Mucosa of descending colon (tissue), 3 donors: ENCODE data around the gene AFM. TPM values are rescaled to one million over a fixed set of nuclear protein-coding genes. Genes with fewer than 3 reads are reported as not detected.
A peak's percentile ranks its signal among the peaks of the same experiment; 100 is the strongest.

Experiments
- ATAC-seq: fragments of 200-7000 bp; cut with Tn5 transposase; one replicate; pipeline ENCODE4 v1.9.1; 2020; ENCODE audit warnings: mild to moderate bottlenecking, moderate library complexity
- DNase-seq, 3 donors: peaks; one replicate each; pipeline ENCODE4 v3.0.0-alpha.2; 2020
- H3K36me3 ChIP-seq: fragments of 200-600 bp; one replicate; pipeline ENCODE4 v1.8.0; 2021; ENCODE audit warnings: low read depth, mild to moderate bottlenecking
- H3K4me1 ChIP-seq: fragments of 200-600 bp; one replicate; pipeline ENCODE4 v1.8.0; 2021; ENCODE audit warnings: low read depth, mild to moderate bottlenecking
- H3K4me3 ChIP-seq: fragments of 200-600 bp; one replicate; pipeline ENCODE4 v1.8.0; 2021; ENCODE audit warnings: mild to moderate bottlenecking
- H3K9me3 ChIP-seq: fragments of 200-600 bp; one replicate; pipeline ENCODE4 v1.8.0; 2021; ENCODE audit warnings: mild to moderate bottlenecking
- intact Hi-C, 2 donors: fragments of 100-400 bp; cut with DNase I in 1 of 2; cut with micrococcal nuclease in 1 of 2; formaldehyde crosslinking; loops; one replicate each; pipeline versions ENCODE4 v1.11.0 to v1.11.1; 2022; cut with DNase I, micrococcal nuclease
- long read RNA-seq, 2 donors: library from polyadenylated mRNA; unstranded; transcript quantifications; one replicate each; pipeline ENCODE4 v2.0.0, GENCODE V29; 2019 to 2021
- total RNA-seq, 3 donors: library from RNA; stranded (reverse); fragmentation: NEBNext Ultra II Directional in 2 of 3; extraction: Animal tissue kit (Norgen Biotek cat#: 25700) in 2 of 3; gene quantifications; one replicate each; pipeline versions ENCODE4 v1.2.1 to v1.2.4, GENCODE V29; 2021 to 2023
- TF ChIP-seq, protein P1 (sequence below): fragments of 200-600 bp; IDR thresholded peaks from one replicate; pipeline ENCODE4 v1.8.0; 2022; ENCODE audit warnings: antibody characterized with exemption, mild to moderate bottlenecking
- donor health status: DM: no; HTN: no; CAD: no; lungs with moderate emphysema.
- donor health status: DM: no; HTN: no; CAD: no.
- donor health status: DM: no; HTN: yes; CAD: no.

The AFM gene, protein sequence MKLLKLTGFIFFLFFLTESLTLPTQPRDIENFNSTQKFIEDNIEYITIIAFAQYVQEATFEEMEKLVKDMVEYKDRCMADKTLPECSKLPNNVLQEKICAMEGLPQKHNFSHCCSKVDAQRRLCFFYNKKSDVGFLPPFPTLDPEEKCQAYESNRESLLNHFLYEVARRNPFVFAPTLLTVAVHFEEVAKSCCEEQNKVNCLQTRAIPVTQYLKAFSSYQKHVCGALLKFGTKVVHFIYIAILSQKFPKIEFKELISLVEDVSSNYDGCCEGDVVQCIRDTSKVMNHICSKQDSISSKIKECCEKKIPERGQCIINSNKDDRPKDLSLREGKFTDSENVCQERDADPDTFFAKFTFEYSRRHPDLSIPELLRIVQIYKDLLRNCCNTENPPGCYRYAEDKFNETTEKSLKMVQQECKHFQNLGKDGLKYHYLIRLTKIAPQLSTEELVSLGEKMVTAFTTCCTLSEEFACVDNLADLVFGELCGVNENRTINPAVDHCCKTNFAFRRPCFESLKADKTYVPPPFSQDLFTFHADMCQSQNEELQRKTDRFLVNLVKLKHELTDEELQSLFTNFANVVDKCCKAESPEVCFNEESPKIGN
- total RNA-seq, result not detected
- long read RNA-seq, donor 1, result 0 reads
- long read RNA-seq, donor 2, result 0 reads

DNA sequence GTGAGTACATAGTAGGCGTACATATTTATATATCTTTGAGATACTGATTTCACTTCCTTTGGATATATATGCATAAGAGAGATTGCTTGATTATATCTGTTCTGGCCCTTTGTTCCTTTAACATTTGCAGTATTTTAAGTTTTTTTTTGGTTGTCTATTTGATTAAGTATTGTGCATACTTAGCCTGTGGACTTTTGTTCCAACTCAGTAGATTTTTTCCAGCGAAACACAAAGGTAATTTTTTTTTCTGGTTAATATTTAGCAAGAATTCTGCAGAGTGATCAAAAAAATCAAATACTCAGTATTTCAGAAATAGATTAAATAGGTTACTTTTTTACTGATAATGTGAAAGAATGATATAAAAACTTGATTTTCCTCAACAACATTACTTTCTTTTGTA, at the start of gene AFM:
TSS of gene AFM (plus strand) at position 388 of the 400 bp plus-strand sequence. CDS start 31 bp downstream, outside the sequence.
- TF ChIP-seq, protein P1, sequence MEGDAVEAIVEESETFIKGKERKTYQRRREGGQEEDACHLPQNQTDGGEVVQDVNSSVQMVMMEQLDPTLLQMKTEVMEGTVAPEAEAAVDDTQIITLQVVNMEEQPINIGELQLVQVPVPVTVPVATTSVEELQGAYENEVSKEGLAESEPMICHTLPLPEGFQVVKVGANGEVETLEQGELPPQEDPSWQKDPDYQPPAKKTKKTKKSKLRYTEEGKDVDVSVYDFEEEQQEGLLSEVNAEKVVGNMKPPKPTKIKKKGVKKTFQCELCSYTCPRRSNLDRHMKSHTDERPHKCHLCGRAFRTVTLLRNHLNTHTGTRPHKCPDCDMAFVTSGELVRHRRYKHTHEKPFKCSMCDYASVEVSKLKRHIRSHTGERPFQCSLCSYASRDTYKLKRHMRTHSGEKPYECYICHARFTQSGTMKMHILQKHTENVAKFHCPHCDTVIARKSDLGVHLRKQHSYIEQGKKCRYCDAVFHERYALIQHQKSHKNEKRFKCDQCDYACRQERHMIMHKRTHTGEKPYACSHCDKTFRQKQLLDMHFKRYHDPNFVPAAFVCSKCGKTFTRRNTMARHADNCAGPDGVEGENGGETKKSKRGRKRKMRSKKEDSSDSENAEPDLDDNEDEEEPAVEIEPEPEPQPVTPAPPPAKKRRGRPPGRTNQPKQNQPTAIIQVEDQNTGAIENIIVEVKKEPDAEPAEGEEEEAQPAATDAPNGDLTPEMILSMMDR, result no peak
- Histone ChIP-seq H3K4me3 (no peak within 1 kb of the TSS), H3K36me3 (no peaks in the 10 kb centered on the region), H3K9me3 (no peaks in the 10 kb centered on the region), H3K4me1 (no peaks in the 10 kb centered on the region)
- intact Hi-C loops, result no loop called here
- ATAC-seq (no peak), DNase-seq (no peak)

DNA sequence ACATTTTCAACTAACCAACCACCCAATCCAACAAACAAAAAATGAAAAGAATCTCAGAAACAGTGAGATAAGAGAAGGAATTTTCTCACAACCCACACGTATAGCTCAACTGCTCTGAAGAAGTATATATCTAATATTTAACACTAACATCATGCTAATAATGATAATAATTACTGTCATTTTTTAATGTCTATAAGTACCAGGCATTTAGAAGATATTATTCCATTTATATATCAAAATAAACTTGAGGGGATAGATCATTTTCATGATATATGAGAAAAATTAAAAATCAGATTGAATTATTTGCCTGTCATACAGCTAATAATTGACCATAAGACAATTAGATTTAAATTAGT, 49.8 kb upstream of the AFM start:
- intact Hi-C loops, result no loop called here
- TF ChIP-seq, protein P1, result no peak
- Histone ChIP-seq H3K36me3 (no peaks in the 10 kb centered on the region), H3K4me3 (no peak overlapping the region), H3K9me3 (no peaks in the 10 kb centered on the region), H3K4me1 (peaks cover 7% of the 10 kb centered on the region)
- ATAC-seq, result no peak
- no peak for DNase-seq

DNA sequence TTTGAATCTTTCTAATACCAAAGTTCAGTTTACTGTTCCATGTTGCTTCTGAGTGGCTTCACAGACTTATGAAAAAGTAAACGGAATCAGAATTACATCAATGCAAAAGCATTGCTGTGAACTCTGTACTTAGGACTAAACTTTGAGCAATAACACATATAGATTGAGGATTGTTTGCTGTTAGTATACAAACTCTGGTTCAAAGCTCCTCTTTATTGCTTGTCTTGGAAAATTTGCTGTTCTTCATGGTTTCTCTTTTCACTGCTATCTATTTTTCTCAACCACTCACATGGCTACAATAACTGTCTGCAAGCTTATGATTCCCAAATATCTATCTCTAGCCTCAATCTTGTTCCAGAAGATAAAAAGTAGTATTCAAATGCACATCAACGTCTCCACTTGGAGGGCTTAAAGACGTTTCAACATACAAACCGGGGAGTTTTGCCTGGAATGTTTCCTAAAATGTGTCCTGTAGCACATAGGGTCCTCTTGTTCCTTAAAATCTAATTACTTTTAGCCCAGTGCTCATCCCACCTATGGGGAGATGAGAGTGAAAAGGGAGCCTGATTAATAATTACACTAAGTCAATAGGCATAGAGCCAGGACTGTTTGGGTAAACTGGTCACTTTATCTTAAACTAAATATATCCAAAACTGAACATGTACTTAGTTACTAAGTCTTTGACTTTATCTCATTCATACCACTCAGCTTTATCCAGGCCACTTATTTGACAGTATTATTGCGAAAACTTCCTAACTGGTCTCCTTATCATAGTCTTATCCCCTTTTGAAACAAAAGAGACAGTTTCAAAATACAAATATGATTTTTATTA, 49.2 kb upstream of the AFM start:
- TF ChIP-seq, protein P1, result no peak
- no peak overlapping the region for H3K4me3 ChIP-seq
- no peaks in the 10 kb centered on the region for H3K9me3 ChIP-seq
- intact Hi-C loops, result no loop called here
- DNase-seq (no peak), ATAC-seq (peak; percentile 34)
- peaks cover 7% of the 10 kb centered on the region for H3K4me1 ChIP-seq
- H3K36me3 ChIP-seq, result no peaks in the 10 kb centered on the region

DNA sequence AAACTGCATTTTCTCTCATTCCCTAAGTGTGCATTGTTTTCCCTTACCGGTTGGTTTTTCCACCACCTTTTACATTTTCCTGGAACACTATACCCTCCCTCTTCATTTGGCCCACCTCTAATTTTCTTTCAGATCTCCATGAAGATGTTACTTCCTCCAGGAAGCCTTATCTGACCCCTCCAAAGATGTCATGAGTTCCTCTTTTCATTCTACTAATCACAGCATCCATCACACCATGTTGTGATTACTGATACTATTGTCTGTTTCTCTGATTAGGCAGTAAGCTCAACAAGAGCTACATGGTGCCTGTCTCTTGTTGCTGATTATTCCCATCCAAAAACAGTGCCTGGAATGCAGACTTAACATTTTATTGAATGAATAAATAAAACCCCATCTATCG, 48.4 kb upstream of the AFM start:
- DNase-seq, result no peak
- Histone ChIP-seq H3K4me1 (peaks cover 7% of the 10 kb centered on the region), H3K4me3 (no peak overlapping the region), H3K36me3 (no peaks in the 10 kb centered on the region), H3K9me3 (no peaks in the 10 kb centered on the region)
- TF ChIP-seq, protein P1, result no peak
- intact Hi-C loops, result no loop called here
- ATAC-seq, result no peak

DNA sequence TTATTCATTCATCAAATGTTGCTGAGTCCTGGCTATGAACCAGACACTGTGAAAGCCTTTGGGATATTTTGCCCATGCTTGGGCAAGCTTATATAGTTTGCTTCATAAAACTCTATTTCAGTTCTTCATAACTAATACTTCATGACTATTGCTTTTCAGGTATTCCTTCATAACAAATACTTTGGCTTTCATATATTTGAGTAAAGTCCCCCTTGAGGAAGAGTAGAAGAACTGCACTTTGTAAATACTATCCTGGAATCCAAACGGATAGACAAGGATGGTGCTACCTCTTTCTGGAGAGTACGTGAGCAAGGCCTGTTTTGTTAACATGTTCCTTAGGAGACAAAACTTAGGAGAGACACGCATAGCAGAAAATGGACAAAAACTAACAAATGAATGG, 47.2 kb upstream of the AFM start:
- peaks cover 7% of the 10 kb centered on the region for H3K4me1 ChIP-seq
- H3K4me3 ChIP-seq, result no peak overlapping the region
- intact Hi-C loops, result no loop called here
- DNase-seq, result no peak
- no peaks in the 10 kb centered on the region for H3K36me3 ChIP-seq
- TF ChIP-seq, protein P1, result no peak
- H3K9me3 ChIP-seq, result no peaks in the 10 kb centered on the region
- ATAC-seq, result no peak
